Natural killer cell treated with Interleukin-12 subunit alpha and Interleukin-12 subunit beta and Interleukin-15 and Interleukin-18, amount 100 ng/mL, for 72 hours (primary cell): Measurements from ENCODE around the gene LTBP1. TPM values are rescaled to one million over a fixed set of nuclear protein-coding genes. Genes with fewer than 3 reads are reported as not detected.

Source experiments
- ATAC-seq, 2 donors: fragments of 150-1000 bp; cut with Tn5 transposase in 1 of 2; sonication (Bioruptor Pico), chemical (Tn5 transposase) in 1 of 2; 2 replicates each; pipeline ENCODE4 v1.10.0; 2021
- DNase-seq: peaks from one replicate; pipeline ENCODE4 v3.0.0; 2022; ENCODE audit warnings: low spot score
- H3K27ac Mint-ChIP-seq, 2 donors: 1 replicate in 1 of 2; 2 replicates in 1 of 2; pipeline ENCODE4 v1.8.0; 2022; ENCODE audit warnings: mixed read lengths in 2 of 2, mild to moderate bottlenecking in 1 of 2, moderate library complexity in 1 of 2
- H3K27me3 Mint-ChIP-seq, 2 donors: 1 replicate in 1 of 2; 2 replicates in 1 of 2; pipeline ENCODE4 v1.8.0; 2022; ENCODE audit warnings: mixed read lengths in 2 of 2
- H3K36me3 Mint-ChIP-seq: one replicate; pipeline ENCODE4 v1.8.0; 2022; ENCODE audit warnings: mixed read lengths
- H3K4me1 Mint-ChIP-seq, 2 donors: 1 replicate in 1 of 2; 2 replicates in 1 of 2; pipeline ENCODE4 v1.8.0; 2022; ENCODE audit warnings: low read depth in 2 of 2, mixed read lengths in 2 of 2, mild to moderate bottlenecking in 1 of 2
- H3K4me3 Mint-ChIP-seq: one replicate; pipeline ENCODE4 v1.8.0; 2022; ENCODE audit warnings: mixed read lengths
- H3K9me3 Mint-ChIP-seq: 2 replicates; pipeline ENCODE4 v1.8.0; 2022; ENCODE audit warnings: mixed read lengths
- total RNA-seq, 2 donors: library from RNA; stranded (reverse); gene quantifications; one replicate each; pipeline ENCODE4 v1.2.3, GENCODE V29; 2022

Gene LTBP1
- total RNA-seq, 2 donors from 2014 or later, result 0.39 to 0.76 TPM

- Mint-ChIP-seq H3K4me3 (no peak overlapping the region), H3K27ac (no peak overlapping the region), H3K36me3 (no peaks in the 10 kb centered on the region), H3K9me3 (no peaks in the 10 kb centered on the region), H3K27me3 (no peaks in the 10 kb centered on the region), H3K4me1 (no peaks in the 10 kb centered on the region)
- no peak for ATAC-seq
- no peak for DNase-seq
Measured at GRCh38 chr2:33207151-33207740, 260.5 kb downstream of the LTBP1 start.

DNA sequence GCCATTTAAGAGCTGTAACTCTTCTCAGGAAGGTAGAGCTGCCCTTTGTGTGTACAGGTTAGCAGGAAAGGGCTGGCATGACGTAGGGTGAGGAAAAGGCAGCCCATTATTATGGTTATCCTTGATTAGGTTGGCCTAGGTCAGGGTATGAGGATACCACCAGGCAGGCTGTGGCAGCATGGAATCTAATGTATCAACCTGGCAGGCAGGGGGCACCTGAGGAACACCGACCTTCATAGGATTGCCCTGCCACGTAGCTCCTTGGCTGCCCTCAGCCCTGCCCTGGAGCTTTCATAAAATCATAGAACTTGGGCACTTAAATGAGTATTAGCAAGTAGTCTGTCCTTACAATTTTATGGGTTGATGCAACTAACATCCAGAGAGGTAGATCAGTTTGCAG, 261.6 kb downstream of the LTBP1 start:
- ATAC-seq (no peak), DNase-seq (no peak)
- Mint-ChIP-seq H3K4me3 (no peak overlapping the region), H3K27me3 (no peaks in the 10 kb centered on the region), H3K9me3 (no peaks in the 10 kb centered on the region), H3K27ac (no peak overlapping the region), H3K36me3 (no peaks in the 10 kb centered on the region), H3K4me1 (no peaks in the 10 kb centered on the region)

DNA sequence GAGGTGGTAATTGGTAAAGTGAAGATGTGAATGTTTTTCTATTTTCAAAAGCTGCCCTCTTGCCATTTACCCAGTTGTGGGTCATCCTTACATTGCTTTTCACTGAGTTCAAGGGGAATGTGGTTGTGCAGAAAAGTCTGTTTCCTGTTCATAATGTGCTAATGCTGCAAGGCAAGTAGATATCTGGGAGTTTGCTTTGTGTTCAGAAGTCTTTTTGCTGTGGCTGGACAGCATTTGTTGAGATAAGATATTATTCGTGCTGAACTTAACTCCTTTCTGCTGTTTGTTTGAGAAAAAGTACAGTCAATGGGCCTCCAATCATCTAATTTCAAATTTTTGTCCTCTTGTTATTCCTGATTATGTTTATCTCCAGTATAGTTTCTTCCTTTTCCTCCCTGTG, 263.2 kb downstream of the LTBP1 start:
- no peak for ATAC-seq
- Mint-ChIP-seq H3K36me3 (no peaks in the 10 kb centered on the region), H3K27ac (no peak overlapping the region), H3K4me1 (peaks cover 0 to 6% of the 10 kb centered on the region in 2 donors), H3K9me3 (no peaks in the 10 kb centered on the region), H3K27me3 (peaks cover 3 to 7% of the 10 kb centered on the region in 2 donors), H3K4me3 (no peak overlapping the region)
- DNase-seq, result no peak

GRCh38 chr2:33210626-33211025, 263.9 kb downstream of the LTBP1 start:
- Mint-ChIP-seq H3K4me3 (no peak overlapping the region), H3K27ac (no peak overlapping the region), H3K9me3 (no peaks in the 10 kb centered on the region), H3K4me1 (peaks cover 0 to 6% of the 10 kb centered on the region in 2 donors), H3K36me3 (no peaks in the 10 kb centered on the region), H3K27me3 (peaks cover 3 to 7% of the 10 kb centered on the region in 2 donors)
- DNase-seq, result no peak
- no peak for ATAC-seq

- DNase-seq, result no peak
- Mint-ChIP-seq H3K27me3 (peaks cover 3 to 7% of the 10 kb centered on the region in 2 donors), H3K4me3 (no peak overlapping the region), H3K27ac (no peak overlapping the region), H3K36me3 (no peaks in the 10 kb centered on the region), H3K9me3 (no peaks in the 10 kb centered on the region), H3K4me1 (peaks cover 0 to 6% of the 10 kb centered on the region in 2 donors)
- ATAC-seq, result no peak
Measured at GRCh38 chr2:33212151-33212550, 265.4 kb downstream of the LTBP1 start.

DNA sequence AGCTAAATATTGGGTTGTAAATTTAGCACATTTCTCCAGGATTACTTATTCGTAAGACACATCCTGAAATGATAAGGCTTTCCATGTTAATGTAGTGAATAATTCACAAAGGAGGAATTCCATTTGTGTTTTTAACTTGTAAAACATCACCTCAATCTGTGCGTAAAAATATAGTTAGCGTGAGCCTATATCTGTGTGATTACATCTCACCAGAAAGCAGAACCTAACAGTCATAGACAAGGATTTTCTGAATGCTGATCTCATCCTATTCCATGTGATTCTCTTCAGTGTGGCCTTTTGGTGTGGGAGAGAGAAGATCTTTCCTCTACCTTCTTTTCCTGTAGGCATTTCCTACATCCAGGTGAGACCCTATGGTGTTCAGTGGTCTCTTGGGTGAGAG, 266.5 kb downstream of the LTBP1 start:
- no peak overlapping the region for H3K27ac Mint-ChIP-seq
- H3K4me3 Mint-ChIP-seq, result no peak overlapping the region
- ATAC-seq (no peak), DNase-seq (no peak)
- no peaks in the 10 kb centered on the region for H3K36me3 Mint-ChIP-seq
- peaks cover 3 to 7% of the 10 kb centered on the region in 2 donors for H3K27me3 Mint-ChIP-seq
- peaks cover 0 to 6% of the 10 kb centered on the region in 2 donors for H3K4me1 Mint-ChIP-seq
- no peaks in the 10 kb centered on the region for H3K9me3 Mint-ChIP-seq

GRCh38 chr2:33213648-33214047, 266.9 kb downstream of the LTBP1 start:
- Mint-ChIP-seq H3K27ac (no peak overlapping the region), H3K4me3 (no peak overlapping the region), H3K4me1 (peaks cover 0 to 6% of the 10 kb centered on the region in 2 donors), H3K27me3 (peaks cover 3 to 7% of the 10 kb centered on the region in 2 donors), H3K9me3 (no peaks in the 10 kb centered on the region), H3K36me3 (no peaks in the 10 kb centered on the region)
- no peak for ATAC-seq
- DNase-seq, result no peak

- Mint-ChIP-seq H3K9me3 (no peaks in the 10 kb centered on the region), H3K4me1 (peaks cover 0 to 6% of the 10 kb centered on the region in 2 donors), H3K27me3 (peaks cover 3 to 7% of the 10 kb centered on the region in 2 donors), H3K27ac (no peak overlapping the region), H3K4me3 (no peak overlapping the region), H3K36me3 (no peaks in the 10 kb centered on the region)
- ATAC-seq, result peak in 1 of 2 donors; percentile 15
- DNase-seq, result no peak
Measured at GRCh38 chr2:33214436-33214835, 267.7 kb downstream of the LTBP1 start.

- no peak overlapping the region for H3K4me3 Mint-ChIP-seq
- DNase-seq (no peak), ATAC-seq (no peak)
- H3K27me3 Mint-ChIP-seq, result peaks cover 3 to 7% of the 10 kb centered on the region in 2 donors
- no peak overlapping the region for H3K27ac Mint-ChIP-seq
- no peaks in the 10 kb centered on the region for H3K9me3 Mint-ChIP-seq
- peaks cover 0 to 10% of the 10 kb centered on the region in 2 donors for H3K4me1 Mint-ChIP-seq
- no peaks in the 10 kb centered on the region for H3K36me3 Mint-ChIP-seq
Measured at GRCh38 chr2:33214857-33215256, 268.1 kb downstream of the LTBP1 start.

DNA sequence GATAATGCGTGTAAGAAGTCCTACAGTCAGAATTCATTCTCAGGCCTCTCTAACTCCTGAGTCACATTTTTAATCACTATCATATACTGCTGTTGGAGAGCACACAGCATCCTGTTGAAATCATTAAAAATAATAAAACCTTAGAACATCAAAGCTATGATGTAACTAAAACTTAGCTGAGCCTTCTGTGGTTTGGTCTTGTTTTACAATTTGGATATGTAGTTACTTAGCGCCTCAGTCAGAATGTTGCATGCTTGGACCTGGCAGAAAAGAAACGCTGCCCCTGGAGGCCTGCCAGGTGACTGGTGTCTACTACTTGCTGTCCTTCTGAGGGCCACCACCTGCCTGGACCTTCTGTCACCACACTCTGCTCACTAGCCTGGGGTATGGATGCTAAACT, 268.5 kb downstream of the LTBP1 start:
- DNase-seq (no peak), ATAC-seq (no peak)
- no peaks in the 10 kb centered on the region for H3K9me3 Mint-ChIP-seq
- peaks cover 0 to 12% of the 10 kb centered on the region in 2 donors for H3K4me1 Mint-ChIP-seq
- no peak overlapping the region for H3K4me3 Mint-ChIP-seq
- H3K36me3 Mint-ChIP-seq, result no peaks in the 10 kb centered on the region
- peaks cover 3 to 7% of the 10 kb centered on the region in 2 donors for H3K27me3 Mint-ChIP-seq
- H3K27ac Mint-ChIP-seq, result no peak overlapping the region

DNA sequence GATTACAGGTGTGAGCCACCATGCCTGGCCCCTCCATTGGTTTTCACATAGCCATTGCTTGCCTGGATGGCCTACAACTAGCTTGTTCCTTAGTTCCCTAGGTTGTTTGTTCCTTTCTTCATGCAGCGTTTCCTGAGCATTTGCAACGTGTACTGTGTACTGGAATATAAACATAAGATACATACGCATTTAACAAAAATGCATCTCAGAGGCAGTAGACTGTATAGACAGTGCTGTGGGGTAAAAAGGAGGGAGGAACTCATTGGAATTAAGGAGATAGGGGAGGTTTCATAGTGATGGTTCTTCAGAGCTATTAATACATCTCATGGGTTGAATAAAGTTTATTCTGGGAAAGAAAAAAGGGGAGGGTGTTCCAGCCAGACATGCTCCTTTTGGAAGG, 269.2 kb downstream of the LTBP1 start:
- H3K4me3 Mint-ChIP-seq, result no peak overlapping the region
- no peak for DNase-seq
- H3K27me3 Mint-ChIP-seq, result peaks cover 3 to 7% of the 10 kb centered on the region in 2 donors
- no peak overlapping the region for H3K27ac Mint-ChIP-seq
- no peaks in the 10 kb centered on the region for H3K36me3 Mint-ChIP-seq
- H3K4me1 Mint-ChIP-seq, result peaks cover 0 to 12% of the 10 kb centered on the region in 2 donors
- no peaks in the 10 kb centered on the region for H3K9me3 Mint-ChIP-seq
- ATAC-seq, result no peak

GRCh38 chr2:33216508-33217182, 269.9 kb downstream of the LTBP1 start:
- H3K9me3 Mint-ChIP-seq, result no peaks in the 10 kb centered on the region
- H3K36me3 Mint-ChIP-seq, result no peaks in the 10 kb centered on the region
- ATAC-seq (no peak), DNase-seq (no peak)
- peaks cover 3 to 7% of the 10 kb centered on the region in 2 donors for H3K27me3 Mint-ChIP-seq
- H3K27ac Mint-ChIP-seq, result no peak overlapping the region
- peaks cover 0 to 12% of the 10 kb centered on the region in 2 donors for H3K4me1 Mint-ChIP-seq
- no peak overlapping the region for H3K4me3 Mint-ChIP-seq

DNA sequence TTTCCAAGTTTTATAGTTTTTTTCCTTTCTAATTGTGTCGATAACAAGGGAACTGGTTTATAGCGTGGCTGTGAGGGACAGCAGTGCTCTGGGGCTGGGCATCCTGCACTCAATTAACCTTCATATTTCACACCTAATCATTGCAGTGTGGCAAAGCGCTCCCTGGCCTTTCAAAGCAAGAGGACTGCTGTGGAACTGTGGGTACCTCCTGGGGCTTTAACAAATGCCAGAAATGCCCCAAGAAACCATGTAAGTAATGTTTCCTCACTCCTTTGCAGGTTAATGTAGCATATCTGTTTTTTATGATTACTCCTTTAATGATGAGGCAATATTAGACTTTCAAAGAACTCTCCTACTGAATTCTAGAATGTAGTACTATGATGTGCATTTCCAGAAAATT, 270.7 kb downstream of the LTBP1 start:
- no peaks in the 10 kb centered on the region for H3K9me3 Mint-ChIP-seq
- no peak overlapping the region for H3K4me3 Mint-ChIP-seq
- ATAC-seq, result no peak
- peaks cover 3 to 7% of the 10 kb centered on the region in 2 donors for H3K27me3 Mint-ChIP-seq
- no peak for DNase-seq
- no peaks in the 10 kb centered on the region for H3K36me3 Mint-ChIP-seq
- peaks cover 0 to 12% of the 10 kb centered on the region in 2 donors for H3K4me1 Mint-ChIP-seq
- H3K27ac Mint-ChIP-seq, result no peak overlapping the region

DNA sequence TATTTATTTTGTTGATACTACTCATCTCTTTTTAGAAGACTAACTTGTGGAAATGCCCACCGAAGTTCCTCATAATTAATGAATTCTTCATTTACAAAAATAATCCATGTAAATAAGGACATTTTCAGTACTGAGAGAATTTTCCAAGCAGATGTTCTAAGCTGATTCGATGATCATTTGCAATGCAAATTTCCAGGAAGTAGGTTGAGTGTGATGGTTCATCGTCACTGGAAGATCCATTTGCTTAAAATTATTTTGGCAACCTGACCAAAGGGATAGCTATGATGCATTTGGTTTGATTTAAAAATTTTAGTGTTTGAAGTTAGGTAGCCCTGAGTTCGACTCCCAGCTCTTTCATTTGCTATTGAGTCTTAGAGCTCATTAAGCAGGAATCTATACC, 272.4 kb downstream of the LTBP1 start:
- Mint-ChIP-seq H3K27ac (no peak overlapping the region), H3K4me3 (no peak overlapping the region), H3K4me1 (peaks cover 0 to 12% of the 10 kb centered on the region in 2 donors), H3K9me3 (no peaks in the 10 kb centered on the region), H3K27me3 (peaks cover 3 to 6% of the 10 kb centered on the region in 2 donors), H3K36me3 (no peaks in the 10 kb centered on the region)
- DNase-seq, result no peak
- ATAC-seq, result no peak
